ENCODE data around the gene MAIP1.

Gene MAIP1

DNA sequence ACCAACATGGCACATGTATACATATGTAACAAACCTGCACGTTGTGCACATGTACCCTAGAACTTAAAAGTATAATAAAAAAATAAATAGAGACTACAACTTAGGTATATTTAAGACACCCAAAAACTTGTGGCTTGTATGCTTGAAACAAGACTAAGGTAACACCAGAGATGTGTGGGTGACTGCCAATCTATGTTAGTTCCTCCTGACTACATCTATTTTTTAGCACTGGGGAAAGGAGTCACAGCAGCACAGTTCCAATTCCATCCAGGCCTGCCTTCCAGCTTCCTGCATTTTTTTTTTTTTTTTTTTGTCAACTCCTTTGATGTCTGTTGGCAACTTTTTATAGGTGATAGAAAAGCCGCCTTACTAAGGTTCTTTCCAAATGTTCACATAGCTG lies 26.1 kb upstream of the MAIP1 start:
- H3K27ac ChIP-seq, result no peak overlapping the region
- TF ChIP-seq, protein P1, sequence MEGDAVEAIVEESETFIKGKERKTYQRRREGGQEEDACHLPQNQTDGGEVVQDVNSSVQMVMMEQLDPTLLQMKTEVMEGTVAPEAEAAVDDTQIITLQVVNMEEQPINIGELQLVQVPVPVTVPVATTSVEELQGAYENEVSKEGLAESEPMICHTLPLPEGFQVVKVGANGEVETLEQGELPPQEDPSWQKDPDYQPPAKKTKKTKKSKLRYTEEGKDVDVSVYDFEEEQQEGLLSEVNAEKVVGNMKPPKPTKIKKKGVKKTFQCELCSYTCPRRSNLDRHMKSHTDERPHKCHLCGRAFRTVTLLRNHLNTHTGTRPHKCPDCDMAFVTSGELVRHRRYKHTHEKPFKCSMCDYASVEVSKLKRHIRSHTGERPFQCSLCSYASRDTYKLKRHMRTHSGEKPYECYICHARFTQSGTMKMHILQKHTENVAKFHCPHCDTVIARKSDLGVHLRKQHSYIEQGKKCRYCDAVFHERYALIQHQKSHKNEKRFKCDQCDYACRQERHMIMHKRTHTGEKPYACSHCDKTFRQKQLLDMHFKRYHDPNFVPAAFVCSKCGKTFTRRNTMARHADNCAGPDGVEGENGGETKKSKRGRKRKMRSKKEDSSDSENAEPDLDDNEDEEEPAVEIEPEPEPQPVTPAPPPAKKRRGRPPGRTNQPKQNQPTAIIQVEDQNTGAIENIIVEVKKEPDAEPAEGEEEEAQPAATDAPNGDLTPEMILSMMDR (IDR thresholded peaks at IDR 0.05), result no peak
- no peak for TF ChIP-seq ZFX (IDR thresholded peaks at IDR 0.05; ENCODE audit: borderline replicate concordance)

DNA sequence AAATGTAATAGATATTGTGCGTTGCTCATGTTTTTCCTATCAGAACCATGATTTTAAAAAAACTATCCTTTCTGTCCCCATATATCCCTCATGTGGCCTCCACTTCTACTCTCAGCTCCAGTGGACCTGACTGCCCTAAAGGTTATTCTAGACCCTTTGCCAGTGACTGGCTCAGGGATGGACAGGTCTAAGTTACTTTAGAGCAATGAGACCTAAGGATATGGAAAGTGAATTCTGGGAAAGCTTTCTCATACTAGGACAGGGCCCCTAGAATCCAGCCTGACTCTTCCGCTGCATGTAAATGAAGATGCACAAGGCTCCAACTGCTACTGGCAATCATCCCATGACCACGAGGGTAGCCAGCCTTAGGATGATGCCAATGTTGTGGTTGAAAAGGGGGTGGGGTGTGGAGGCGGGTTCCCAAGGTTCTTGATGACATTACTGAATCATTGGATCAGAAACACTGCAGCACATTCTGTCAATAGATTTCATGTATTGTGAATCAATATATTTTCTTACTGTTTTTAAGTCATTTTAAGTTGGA lies 23.0 kb upstream of the MAIP1 start:
- TF ChIP-seq ZFX (IDR thresholded peaks at IDR 0.05; ENCODE audit: borderline replicate concordance), result no peak
- TF ChIP-seq, protein P1 (IDR thresholded peaks at IDR 0.05), result no peak

DNA sequence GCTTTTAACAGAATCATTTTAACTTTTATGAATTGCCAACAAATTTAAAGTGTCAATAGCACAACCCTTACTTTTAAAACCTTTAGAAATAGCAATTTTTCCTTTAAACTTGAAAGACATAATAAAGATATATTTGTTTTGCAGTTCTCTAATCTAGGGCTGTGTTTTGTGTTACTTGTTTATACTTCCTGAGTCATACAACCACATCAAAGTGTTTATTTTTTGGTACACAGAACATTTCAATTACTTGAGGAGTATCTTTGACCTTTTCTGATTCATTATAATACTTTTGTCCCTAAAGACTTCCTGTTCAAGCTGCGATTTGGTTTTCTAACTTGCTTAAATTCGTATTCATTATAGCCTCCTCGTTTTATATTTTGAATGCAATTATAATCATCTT lies 21.9 kb upstream of the MAIP1 start:
- no peak for TF ChIP-seq ZFX (IDR thresholded peaks at IDR 0.05; ENCODE audit: borderline replicate concordance)
- TF ChIP-seq, protein P1 (IDR thresholded peaks at IDR 0.05), result no peak
- no peak overlapping the region for H3K27ac ChIP-seq

More for the DNA sequence above, 23.0 kb upstream of the MAIP1 start:
- no peak overlapping the region for H3K27ac ChIP-seq

DNA sequence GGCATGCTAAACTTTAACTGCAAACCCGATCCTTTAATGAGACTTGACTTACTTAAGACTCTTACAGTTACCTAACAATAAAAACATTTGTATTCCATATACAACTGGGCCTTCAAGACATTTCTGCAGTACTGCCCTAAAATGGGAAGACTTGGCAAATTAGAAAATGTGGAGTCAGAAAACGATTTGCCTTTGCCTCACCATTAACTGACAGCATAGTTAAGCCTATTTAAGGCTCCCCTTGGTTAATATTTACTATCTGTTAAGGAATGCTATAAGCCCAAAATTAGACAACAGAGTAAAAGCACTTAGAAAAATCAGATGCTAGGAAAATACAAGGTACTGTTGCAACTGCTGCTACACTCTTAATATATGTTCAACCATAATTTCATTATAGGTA lies 18.8 kb upstream of the MAIP1 start:
- no peak overlapping the region for H3K27ac ChIP-seq
- TF ChIP-seq ZFX (IDR thresholded peaks at IDR 0.05; ENCODE audit: borderline replicate concordance), result no peak
- TF ChIP-seq, protein P1 (IDR thresholded peaks at IDR 0.05), result no peak

DNA sequence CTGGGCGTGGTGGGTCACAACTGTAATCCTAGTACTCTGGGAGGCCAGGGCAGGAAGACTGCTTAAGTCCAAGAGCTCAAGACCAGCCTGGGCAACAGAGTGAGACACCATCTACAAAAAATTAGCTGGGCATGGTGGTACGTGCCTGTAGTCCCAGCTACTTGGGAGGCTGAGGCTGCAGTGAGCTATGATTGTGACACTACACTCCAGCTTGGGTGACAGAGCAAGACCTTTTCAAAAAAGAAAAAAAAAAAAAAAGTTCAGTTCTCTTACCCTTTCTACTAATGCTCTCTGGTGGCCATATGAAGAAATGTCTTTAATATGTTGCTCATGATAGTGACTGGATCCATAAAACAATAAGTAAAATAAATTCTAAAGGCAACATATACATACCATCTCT lies 15.0 kb upstream of the MAIP1 start:
- TF ChIP-seq ZFX (IDR thresholded peaks at IDR 0.05; ENCODE audit: borderline replicate concordance), result no peak
- TF ChIP-seq, protein P1 (IDR thresholded peaks at IDR 0.05), result peak; percentile 51; the same call in 1 of the 2 replicates
- H3K27ac ChIP-seq, result no peak overlapping the region

DNA sequence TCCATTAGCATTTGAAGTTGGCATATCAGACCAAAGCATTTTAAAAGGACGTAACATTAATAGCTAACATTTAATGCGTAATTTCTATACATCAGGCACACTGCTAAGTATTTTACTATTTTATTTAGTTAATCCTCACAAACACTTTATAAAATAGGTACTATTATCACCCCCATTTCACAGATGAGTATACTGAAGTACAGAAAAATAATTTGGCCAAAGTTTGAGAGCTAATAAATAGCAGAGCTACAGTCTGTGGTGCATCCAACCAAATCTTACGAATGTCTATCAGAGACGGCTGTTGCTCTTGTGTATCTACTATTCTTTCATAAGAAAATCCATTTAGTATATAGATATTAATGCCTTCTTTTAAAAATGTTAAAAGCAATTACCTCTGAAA lies 12.0 kb upstream of the MAIP1 start:
- TF ChIP-seq, protein P1 (IDR thresholded peaks at IDR 0.05), result no peak
- no peak for TF ChIP-seq ZFX (IDR thresholded peaks at IDR 0.05; ENCODE audit: borderline replicate concordance)
- H3K27ac ChIP-seq, result no peak overlapping the region

DNA sequence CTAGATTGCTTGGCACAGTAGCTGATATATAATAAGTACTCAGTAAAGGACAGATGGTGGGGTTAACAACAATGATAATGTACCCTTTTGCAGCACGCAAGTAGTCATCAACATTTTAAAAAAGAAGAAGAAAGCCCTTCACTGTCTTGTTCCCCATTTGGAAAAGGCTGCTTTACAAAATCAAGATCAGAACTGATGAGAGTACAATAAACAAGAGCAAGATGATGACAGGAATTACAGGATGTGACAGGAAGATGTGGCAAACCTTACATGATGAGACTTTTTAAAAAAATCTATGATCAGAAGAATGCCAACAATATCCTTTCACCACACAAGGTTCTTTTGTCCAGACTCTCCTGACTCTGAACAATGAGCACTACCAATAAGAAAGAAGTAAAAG lies 9.2 kb upstream of the MAIP1 start:
- H3K27ac ChIP-seq, result no peak overlapping the region
- TF ChIP-seq, protein P1 (IDR thresholded peaks at IDR 0.05), result no peak
- TF ChIP-seq ZFX (IDR thresholded peaks at IDR 0.05; ENCODE audit: borderline replicate concordance), result no peak
